GM19397 (cell line): ENCODE results near the gene TRAPPC1.
A peak's percentile ranks its signal among the peaks of the same experiment; 100 is the strongest.

Experiments used
- ATAC-seq: cut with Tn5 transposase; IDR thresholded peaks from one replicate; pipeline ENCODE4 v1.9.1; 2021; ENCODE audit warnings: mild to moderate bottlenecking, moderate library complexity; ENCODE audit not compliant: unreplicated experiment

TRAPPC1 gene

DNA sequence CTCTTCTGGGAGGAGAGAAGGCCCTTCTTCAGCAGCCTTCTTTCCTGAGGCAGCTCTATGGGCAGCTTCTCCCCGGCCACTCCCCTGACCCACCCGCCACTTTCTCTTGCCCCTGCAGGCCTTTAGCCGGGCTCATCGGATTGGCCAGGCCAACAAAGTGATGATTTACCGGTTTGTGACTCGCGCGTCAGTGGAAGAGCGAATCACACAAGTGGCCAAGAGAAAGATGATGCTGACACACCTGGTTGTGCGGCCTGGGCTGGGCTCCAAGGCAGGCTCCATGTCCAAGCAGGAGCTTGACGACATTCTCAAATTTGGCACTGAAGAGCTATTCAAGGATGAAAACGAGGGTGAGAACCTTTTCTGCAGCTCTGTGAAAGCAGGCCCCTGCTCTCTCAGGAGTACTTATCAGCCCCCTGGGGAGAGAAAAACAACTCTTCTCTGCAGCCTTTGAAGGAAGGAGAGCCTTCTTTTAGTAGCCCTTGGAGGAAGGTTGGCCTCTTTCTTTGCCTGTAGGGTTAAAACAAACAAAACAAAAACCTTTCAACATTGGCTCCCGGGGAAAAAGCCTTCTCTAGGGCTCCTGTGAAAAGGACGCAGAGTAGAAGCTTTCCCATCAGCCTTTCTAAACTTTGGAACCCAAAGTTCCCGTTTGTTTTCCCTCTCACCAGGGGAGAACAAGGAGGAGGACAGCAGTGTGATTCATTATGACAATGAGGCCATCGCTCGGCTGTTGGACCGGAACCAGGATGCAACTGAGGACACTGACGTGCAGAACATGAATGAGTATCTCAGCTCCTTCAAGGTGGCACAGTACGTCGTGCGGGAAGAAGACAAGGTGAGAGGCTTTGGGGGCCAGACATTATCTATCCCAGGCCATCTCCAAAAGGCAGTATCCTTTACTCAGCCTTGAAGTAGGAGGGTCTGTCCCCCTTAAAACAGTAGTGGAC, 28.3 kb downstream of the TRAPPC1 start:
- no peak for ATAC-seq

DNA sequence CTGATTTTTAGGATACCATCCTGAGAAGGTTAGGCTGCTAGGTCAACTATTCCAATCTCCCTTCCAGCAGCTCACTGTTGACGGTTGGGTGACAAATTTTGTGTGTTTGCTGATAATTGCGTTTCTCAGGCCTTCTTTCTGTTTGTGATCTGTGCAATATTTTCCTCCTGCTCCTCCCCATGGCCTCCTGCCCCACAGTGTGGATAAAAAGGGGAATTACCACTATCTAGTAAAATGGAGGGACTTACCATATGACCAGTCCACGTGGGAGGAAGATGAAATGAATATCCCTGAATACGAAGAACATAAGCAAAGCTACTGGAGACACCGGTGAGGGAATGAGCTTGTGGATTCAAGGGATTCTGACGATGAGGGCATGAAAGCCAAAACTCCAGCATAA, 34.0 kb downstream of the TRAPPC1 start:
- no peak for ATAC-seq

DNA sequence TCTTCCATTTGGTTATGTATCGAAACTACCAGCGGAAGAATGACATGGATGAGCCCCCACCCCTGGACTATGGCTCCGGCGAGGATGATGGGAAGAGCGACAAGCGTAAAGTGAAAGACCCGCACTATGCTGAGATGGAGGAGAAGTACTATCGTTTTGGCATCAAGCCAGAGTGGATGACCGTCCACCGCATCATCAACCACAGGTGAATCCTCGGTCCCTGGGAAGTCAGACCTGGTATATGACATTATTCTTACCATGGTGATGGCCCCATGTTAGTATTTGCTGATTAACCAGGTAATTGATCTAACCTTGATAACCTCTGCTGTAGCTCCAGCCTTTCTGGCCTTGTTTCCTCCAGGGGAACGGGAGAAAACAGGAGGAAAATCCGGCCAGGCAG, 34.7 kb downstream of the TRAPPC1 start:
- no peak for ATAC-seq

DNA sequence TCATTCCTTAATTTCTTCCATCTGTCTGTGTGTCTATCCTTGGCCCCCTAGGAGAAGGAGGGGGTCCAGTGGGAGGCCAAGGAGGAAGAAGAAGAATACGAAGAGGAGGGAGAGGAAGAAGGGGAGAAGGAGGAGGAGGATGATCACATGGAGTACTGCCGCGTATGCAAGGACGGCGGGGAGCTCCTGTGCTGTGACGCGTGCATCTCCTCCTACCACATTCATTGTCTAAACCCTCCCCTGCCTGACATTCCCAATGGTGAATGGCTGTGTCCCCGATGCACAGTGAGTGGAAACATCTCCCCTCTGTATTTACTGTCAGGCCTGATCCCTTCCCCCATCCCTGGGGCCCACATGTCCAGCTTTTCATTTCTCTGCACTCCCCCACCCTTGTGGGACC, 36.9 kb downstream of the TRAPPC1 start:
- ATAC-seq, result no peak

DNA sequence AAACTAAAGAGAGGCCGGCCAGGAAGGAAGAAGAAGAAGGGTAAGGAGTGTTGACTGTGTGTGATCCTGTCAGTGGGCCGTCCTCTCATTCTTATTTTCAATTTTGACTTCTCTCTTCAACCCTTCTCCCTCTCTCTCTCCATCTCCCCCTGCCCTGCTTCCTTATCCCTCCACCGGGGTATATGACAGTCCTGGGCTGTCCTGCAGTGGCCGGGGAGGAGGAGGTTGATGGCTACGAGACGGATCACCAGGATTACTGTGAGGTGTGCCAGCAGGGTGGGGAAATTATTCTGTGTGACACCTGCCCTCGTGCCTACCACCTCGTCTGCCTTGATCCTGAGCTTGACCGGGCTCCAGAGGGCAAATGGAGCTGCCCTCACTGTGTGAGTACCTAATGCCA, 37.5 kb downstream of the TRAPPC1 start:
- no peak for ATAC-seq

DNA sequence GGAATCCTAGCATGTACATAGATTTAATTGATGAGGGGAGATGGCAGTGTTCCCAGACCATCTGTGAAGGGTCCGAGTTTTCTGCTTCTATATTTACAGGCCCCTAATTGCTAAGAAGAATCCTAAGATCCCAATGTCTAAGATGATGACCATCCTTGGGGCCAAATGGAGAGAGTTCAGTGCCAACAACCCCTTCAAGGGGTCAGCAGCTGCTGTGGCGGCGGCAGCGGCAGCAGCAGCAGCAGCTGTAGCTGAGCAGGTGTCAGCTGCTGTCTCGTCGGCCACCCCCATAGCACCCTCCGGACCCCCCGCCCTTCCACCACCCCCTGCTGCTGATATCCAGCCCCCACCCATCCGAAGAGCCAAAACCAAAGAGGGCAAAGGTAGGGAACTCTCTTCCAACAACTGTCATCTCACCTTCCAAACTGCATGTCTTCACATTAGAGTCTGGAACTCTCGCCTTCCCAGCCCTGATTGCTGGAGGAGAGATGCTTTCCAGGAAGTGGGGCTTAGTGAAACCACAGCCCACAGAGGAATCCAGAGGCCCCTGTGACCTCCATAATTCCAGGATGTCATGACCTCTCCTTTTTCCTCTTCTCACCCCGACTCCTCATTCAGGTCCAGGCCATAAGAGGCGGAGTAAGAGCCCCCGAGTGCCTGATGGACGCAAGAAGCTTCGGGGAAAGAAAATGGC, 38.4 kb downstream of the TRAPPC1 start:
- no peak for ATAC-seq

DNA sequence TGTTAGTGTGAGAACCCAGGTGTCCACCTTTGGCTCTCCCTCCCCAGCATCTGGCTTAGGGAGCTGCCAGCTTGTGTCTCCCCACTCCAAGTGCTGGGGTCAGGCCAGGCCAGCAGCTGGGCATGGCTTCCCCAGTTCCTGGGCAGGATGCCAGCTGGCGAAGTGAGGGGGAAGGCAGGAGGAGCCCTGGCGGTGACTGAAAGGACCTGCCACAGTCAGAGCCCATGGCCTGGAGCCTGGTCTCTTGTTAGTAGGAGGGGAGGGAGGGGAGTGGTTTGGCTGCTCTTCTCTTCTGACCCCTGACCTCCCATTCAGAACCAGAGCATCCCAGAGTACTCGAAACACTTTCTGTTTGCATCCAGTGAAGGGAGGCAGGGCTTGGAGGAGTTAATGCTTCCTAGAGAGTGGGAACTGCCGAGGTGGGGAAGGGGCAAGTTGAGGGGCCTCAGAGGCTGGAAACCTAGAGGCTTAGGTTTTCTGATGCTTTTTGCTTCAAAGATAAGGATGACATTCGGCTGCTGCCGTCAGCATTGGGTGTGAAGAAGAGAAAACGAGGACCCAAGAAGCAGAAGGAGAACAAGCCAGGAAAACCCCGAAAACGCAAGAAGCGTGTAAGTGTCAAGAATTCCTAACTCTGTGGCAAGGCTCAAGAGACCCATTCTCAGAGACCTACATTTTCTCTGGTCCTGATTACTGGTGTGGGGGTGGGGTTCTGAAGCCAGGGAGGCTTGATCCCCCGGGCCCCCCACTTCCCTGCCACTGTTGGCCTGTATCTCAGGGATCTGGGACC, 42.4 kb downstream of the TRAPPC1 start:
- ATAC-seq, result no peak

GRCh38 chr17:7888184-7888920, 43.4 kb downstream of the TRAPPC1 start, which contains the start of gene CHD3:
TSS of gene CHD3 (plus strand) at chr17:7888789. CDS start at chr17:7889001, 212 bp downstream.
- no peak for ATAC-seq

- ATAC-seq, result peak; percentile 45
Measured at GRCh38 chr17:7887482-7888183, 44.1 kb downstream of the TRAPPC1 start.

DNA sequence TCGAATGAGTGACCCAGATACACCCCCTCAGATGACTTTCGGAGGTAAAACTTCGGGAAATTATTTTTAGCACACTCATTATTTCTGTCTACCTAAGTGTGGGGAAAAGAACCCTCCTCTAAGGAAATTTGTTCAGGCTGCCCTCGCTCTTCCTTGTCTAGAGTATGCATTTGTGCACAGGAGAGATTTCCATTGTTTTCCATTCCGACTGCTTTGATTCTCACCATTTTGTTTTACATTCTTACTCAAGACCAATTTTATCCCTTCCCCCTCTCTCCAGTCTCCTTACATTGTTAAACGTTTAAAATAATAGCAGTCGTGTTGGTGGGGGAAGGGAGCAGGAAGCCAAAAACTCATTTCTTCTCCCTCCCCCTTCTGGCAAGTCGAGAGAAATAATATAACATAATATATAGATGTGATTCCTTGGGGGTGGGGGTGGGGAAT, 44.7 kb downstream of the TRAPPC1 start:
- ATAC-seq, result no peak

GRCh38 chr17:7886227-7887037, 45.3 kb downstream of the TRAPPC1 start:
- no peak for ATAC-seq

DNA sequence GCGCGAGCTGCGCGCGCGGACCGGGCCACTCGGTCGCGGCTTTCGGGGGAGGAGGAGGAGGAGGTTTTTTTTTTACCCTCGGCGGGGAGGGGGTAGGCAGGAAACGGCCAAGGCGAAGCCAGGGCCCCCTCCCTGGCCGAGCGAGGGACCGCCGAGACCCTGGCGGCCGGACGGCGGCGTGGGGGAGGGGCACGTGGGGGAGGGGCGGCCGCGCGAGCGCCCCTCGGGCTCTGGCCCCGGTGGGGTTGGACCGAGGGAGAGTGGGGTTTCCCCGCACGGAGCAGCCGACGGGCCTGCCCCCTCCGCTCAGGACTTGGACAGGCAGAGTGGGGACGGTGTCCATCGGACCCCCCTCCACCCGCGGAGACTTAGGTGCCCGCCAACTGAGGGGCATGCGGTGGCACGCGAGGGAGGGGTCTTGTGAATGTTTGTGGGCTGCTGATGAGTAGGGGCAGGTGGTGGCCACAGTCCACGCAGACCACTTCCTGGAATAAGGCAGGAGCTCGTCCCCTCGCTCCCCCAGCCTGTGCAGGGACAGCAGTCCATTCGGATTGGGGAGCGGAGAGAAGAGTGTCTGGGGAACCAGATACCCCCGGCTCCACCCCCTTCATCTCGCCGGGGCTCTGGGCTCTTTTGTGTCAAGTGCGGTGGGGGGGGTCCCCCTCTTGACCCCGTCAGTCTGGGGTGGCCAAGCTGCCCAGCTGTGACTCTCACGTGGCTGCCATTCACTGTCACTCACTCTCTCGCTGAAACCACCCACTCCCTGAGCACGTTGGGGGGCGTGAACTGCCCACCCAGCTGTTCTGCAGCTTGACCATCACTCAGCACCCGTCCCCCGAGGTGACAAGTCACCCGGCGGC, 46.1 kb downstream of the TRAPPC1 start:
- peak; percentile 31 for ATAC-seq

GRCh38 chr17:7884581-7885366, 47.0 kb downstream of the TRAPPC1 start:
- ATAC-seq, result peak; percentile 6

- ATAC-seq, result no peak
Measured at GRCh38 chr17:7883781-7884386, 47.9 kb downstream of the TRAPPC1 start.

DNA sequence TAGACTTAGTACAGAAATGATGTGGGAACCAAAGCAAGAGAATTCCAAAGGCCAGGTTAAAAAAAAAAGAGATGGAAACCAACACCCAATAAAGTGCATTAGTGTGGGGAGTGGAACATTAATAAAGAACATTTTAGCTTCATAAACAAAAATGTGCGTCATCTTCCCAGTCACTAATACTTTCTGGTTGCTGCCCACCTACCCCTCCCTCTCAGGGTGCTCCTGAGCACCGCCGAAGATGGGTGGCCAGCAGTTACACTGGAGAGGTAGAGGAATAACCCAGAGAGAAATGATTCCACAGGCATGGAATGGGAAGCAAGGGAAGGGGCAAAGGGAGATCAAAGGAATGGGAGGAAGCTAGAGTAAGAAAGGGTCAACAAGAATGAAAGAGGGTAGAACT, 49.1 kb downstream of the TRAPPC1 start:
- ATAC-seq, result no peak

DNA sequence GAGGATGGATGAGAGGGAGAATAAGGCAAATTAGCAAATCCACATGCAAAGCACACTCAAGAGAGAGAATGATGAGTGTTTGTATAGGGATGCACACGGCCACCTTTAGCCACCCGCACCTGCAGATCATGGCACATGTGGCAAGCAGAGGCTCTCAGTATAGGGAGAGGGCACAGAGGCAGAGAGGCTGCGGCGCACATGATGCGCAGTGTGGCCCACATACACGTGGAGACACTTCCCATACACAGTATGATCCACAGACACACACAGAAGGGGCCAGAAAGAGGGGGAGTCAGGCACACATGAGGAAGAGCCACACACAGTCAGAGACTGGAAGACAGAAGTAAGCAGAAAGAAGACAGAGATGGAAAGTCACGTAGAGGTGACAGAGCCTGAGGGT, 49.7 kb downstream of the TRAPPC1 start:
- ATAC-seq, result no peak
